GM23338 (cell line): Measurements from ENCODE around the gene PARP12. TPM values are rescaled to one million over a fixed set of nuclear protein-coding genes. Genes with fewer than 3 reads are reported as not detected.

ENCODE experiments used
- ATAC-seq: fragments of 200-7000 bp; cut with Tn5 transposase; 3 replicates; pipeline ENCODE4 v1.9.1; 2020
- DNase-seq: peaks from one replicate; pipeline ENCODE4 v3.0.0-alpha.2; 2015; ENCODE audit warnings: low spot score
- H2AFZ ChIP-seq: fragments of 200-600 bp; sonication (generic); 2 replicates; pipeline ENCODE4 v1.8.0; 2016; ENCODE audit warnings: antibody characterized with exemption, mild to moderate bottlenecking, moderate library complexity
- H3F3A ChIP-seq: fragments of 200-600 bp; sonication (generic); replicated peaks from 2 replicates; pipeline ENCODE4 v1.8.0; 2017; ENCODE audit warnings: antibody characterized with exemption, mixed run types, low read depth
- H3K27ac ChIP-seq: fragments of 200-600 bp; sonication (generic); 2 replicates; pipeline ENCODE4 v1.6.1; 2016; ENCODE audit warnings: low read depth
- H3K27me3 ChIP-seq: fragments of 200-600 bp; sonication (generic); 2 replicates; pipeline ENCODE4 v1.8.0; 2016; ENCODE audit warnings: mild to moderate bottlenecking, mixed run types, moderate library complexity; ENCODE audit not compliant: insufficient read depth
- H3K36me3 ChIP-seq: fragments of 200-600 bp; sonication (generic); 2 replicates; pipeline ENCODE4 v1.8.0; 2016; ENCODE audit warnings: mild to moderate bottlenecking; ENCODE audit not compliant: insufficient read depth
- H3K4me1 ChIP-seq: fragments of 200-600 bp; sonication (generic); 2 replicates; pipeline ENCODE4 v1.8.0; 2016; ENCODE audit warnings: mild to moderate bottlenecking, moderate library complexity; ENCODE audit not compliant: insufficient read depth
- H3K4me2 ChIP-seq: fragments of 200-600 bp; sonication (generic); 2 replicates; pipeline ENCODE4 v1.7.1; 2017; ENCODE audit warnings: mixed run types
- H3K4me3 ChIP-seq: fragments of 200-600 bp; sonication (generic); 2 replicates; pipeline ENCODE4 v1.6.1; 2016; ENCODE audit warnings: mixed run types
- H3K79me2 ChIP-seq: fragments of 200-600 bp; sonication (generic); replicated peaks from 2 replicates; pipeline ENCODE4 v1.8.0; 2017; ENCODE audit warnings: mild to moderate bottlenecking; ENCODE audit not compliant: insufficient read depth
- H3K9me2 ChIP-seq: fragments of 200-600 bp; sonication (generic); 2 replicates; pipeline ENCODE4 v1.8.0; 2017; ENCODE audit not compliant: insufficient read depth
- H4K20me1 ChIP-seq: fragments of 200-600 bp; sonication (generic); replicated peaks from 2 replicates; pipeline ENCODE4 v1.8.0; 2017; ENCODE audit warnings: mild to moderate bottlenecking; ENCODE audit not compliant: insufficient read depth
- H3K27ac Mint-ChIP-seq: 2 replicates; pipeline ENCODE4 v1.8.0; 2020; ENCODE audit warnings: inconsistent platforms, mild to moderate bottlenecking, moderate library complexity, mixed read lengths
- H3K27me3 Mint-ChIP-seq: 3 replicates; pipeline ENCODE4 v1.8.0; 2022; ENCODE audit warnings: low read depth, mild to moderate bottlenecking, moderate library complexity, mixed read lengths, inconsistent platforms; ENCODE audit not compliant: insufficient read depth, poor library complexity
- H3K36me3 Mint-ChIP-seq: 3 replicates; pipeline ENCODE4 v1.8.0; 2021; ENCODE audit warnings: low read depth, mild to moderate bottlenecking, inconsistent platforms, moderate library complexity, mixed read lengths
- H3K4me1 Mint-ChIP-seq: 3 replicates; pipeline ENCODE4 v1.8.0; 2020; ENCODE audit warnings: mild to moderate bottlenecking, inconsistent platforms, mixed read lengths
- H3K4me3 Mint-ChIP-seq: 3 replicates; pipeline ENCODE4 v1.8.0; 2021; ENCODE audit warnings: moderate library complexity, mild to moderate bottlenecking, inconsistent platforms, mixed read lengths
- H3K9me3 Mint-ChIP-seq: 3 replicates; pipeline ENCODE4 v1.8.0; 2020; ENCODE audit warnings: moderate library complexity, mild to moderate bottlenecking, inconsistent platforms, mixed read lengths
- CREB1 ChIP-seq: fragments of 250-450 bp; sonication (Bioruptor Pico); IDR thresholded peaks from 2 replicates; pipeline ENCODE4 v1.5.0; 2020; ENCODE audit warnings: low read depth, mild to moderate bottlenecking, moderate library complexity
- CTCF ChIP-seq, 2 experiments: fragments of 200-600 bp in 1 of 2; sonication (generic) in 1 of 2; conservative IDR thresholded peaks; 2 replicates each; pipeline versions ENCODE4 v1.5.1 to v1.6.1; 2016 to 2017; ENCODE audit warnings: antibody characterized with exemption in 2 of 2, low read depth in 2 of 2, mild to moderate bottlenecking in 2 of 2, moderate library complexity in 1 of 2
- ETS1 ChIP-seq: IDR thresholded peaks from 2 replicates; pipeline ENCODE4 v1.6.1; 2016; ENCODE audit warnings: antibody characterized with exemption
- EZH2 ChIP-seq: fragments of 200-600 bp; sonication (generic); IDR thresholded peaks from one replicate; pipeline ENCODE4 v1.8.0; 2017; ENCODE audit warnings: antibody characterized with exemption, mild to moderate bottlenecking, low read depth; ENCODE audit not compliant: unreplicated experiment
- EZH2phosphoT487 ChIP-seq: fragments of 200-600 bp; sonication (generic); IDR thresholded peaks from one replicate; pipeline ENCODE4 v1.8.1; 2018; ENCODE audit warnings: antibody characterized with exemption; ENCODE audit not compliant: unreplicated experiment
- JUNB ChIP-seq: IDR thresholded peaks from one replicate; pipeline ENCODE4 v1.6.1; 2016; ENCODE audit warnings: antibody characterized with exemption; ENCODE audit not compliant: unreplicated experiment
- NANOG ChIP-seq: IDR thresholded peaks from 2 replicates; pipeline ENCODE4 v1.6.1; 2016; ENCODE audit warnings: antibody characterized with exemption, borderline replicate concordance
- POLR2AphosphoS5 ChIP-seq: IDR thresholded peaks from 2 replicates; pipeline ENCODE4 v1.6.1; 2016; ENCODE audit warnings: antibody characterized with exemption, low read depth
- REST ChIP-seq: IDR thresholded peaks from one replicate; pipeline ENCODE4 v1.6.1; 2018; ENCODE audit warnings: antibody characterized with exemption; ENCODE audit not compliant: unreplicated experiment
- STAT1 ChIP-seq: IDR thresholded peaks from one replicate; pipeline ENCODE4 v1.6.1; 2016; ENCODE audit warnings: antibody characterized with exemption; ENCODE audit not compliant: unreplicated experiment
- ZNF114 ChIP-seq: fragments of 250-450 bp; sonication (Bioruptor Pico); IDR thresholded peaks from 2 replicates; pipeline ENCODE4 v1.5.0; 2020; ENCODE audit warnings: mild to moderate bottlenecking, moderate library complexity
- ZNF462 ChIP-seq: fragments of 250-450 bp; sonication (Bioruptor Pico); IDR thresholded peaks from 2 replicates; pipeline ENCODE4 v1.5.0; 2020; ENCODE audit warnings: mild to moderate bottlenecking, moderate library complexity
- polyA plus RNA-seq: library from polyadenylated mRNA; unstranded; fragments of >200 nt; fragmentation: Nextera tagmentation; extraction: Ambion mirVana; gene quantifications from 2 replicates; pipeline ENCODE4 v1.2.1, GENCODE V29; 2016
- total RNA-seq: library from RNA; depleted of rRNA; stranded (reverse); fragments of >200 nt; shearing (Covaris generic); gene quantifications from 2 replicates; pipeline ENCODE4 v1.2.3, GENCODE V29; 2014

PARP12 gene
- total and polyA plus RNA-seq, 2 experiments from 2014 or later, result 2.7 to 10.3 TPM

GRCh38 chr7:139991911-139992310 is 70.8 kb downstream of the PARP12 start:
- no peaks in the 10 kb centered on the region for H3K36me3 Mint-ChIP-seq
- H3K79me2 ChIP-seq, result no peaks in the 10 kb centered on the region
- no peak for ATAC-seq
- no peak overlapping the region for H3K27ac ChIP-seq
- no peak overlapping the region for H3K4me3 ChIP-seq
- no peaks in the 10 kb centered on the region for H3K27me3 ChIP-seq
- no peak overlapping the region for H2AFZ ChIP-seq
- no peaks in the 10 kb centered on the region for H3K9me3 Mint-ChIP-seq
- no peak overlapping the region for H3K4me3 Mint-ChIP-seq
- no peaks in the 10 kb centered on the region for H3F3A ChIP-seq
- no peak for TF ChIP-seq POLR2AphosphoS5
- TF ChIP-seq JUNB, result no peak
- TF ChIP-seq ZNF114 (CRISPR knock-in tag), result no peak
- TF ChIP-seq EZH2, result no peak
- no peak for TF ChIP-seq EZH2phosphoT487
- no peak for TF ChIP-seq CTCF (conservative IDR thresholded peaks at IDR 0.05; ENCODE audit: low read depth in 2 of 2)
- no peak for TF ChIP-seq STAT1
- TF ChIP-seq CREB1 (CRISPR knock-in tag), result no peak
- TF ChIP-seq ZNF462 (CRISPR knock-in tag), result no peak
- no peak for TF ChIP-seq NANOG
- no peak for TF ChIP-seq ETS1
- no peak for TF ChIP-seq REST
- DNase-seq, result no peak
- no peak overlapping the region for H3K27ac Mint-ChIP-seq
- H3K4me1 Mint-ChIP-seq, result peaks cover 9% of the 10 kb centered on the region
- no peaks in the 10 kb centered on the region for H3K9me2 ChIP-seq
- H3K4me2 ChIP-seq, result no peak overlapping the region
- H3K36me3 ChIP-seq, result no peaks in the 10 kb centered on the region
- H3K4me1 ChIP-seq, result no peaks in the 10 kb centered on the region
- H3K27me3 Mint-ChIP-seq, result peaks cover 6% of the 10 kb centered on the region
- H4K20me1 ChIP-seq, result no peaks in the 10 kb centered on the region
